Measurements from ENCODE around the gene ACADVL. TPM values are rescaled to one million over a fixed set of nuclear protein-coding genes. Genes with fewer than 3 reads are reported as not detected.

ACADVL gene
- total and polyA plus RNA-seq, 2 of the 4 experiments (the other 2 are of a cell fraction), result 139 to 752 TPM

DNA sequence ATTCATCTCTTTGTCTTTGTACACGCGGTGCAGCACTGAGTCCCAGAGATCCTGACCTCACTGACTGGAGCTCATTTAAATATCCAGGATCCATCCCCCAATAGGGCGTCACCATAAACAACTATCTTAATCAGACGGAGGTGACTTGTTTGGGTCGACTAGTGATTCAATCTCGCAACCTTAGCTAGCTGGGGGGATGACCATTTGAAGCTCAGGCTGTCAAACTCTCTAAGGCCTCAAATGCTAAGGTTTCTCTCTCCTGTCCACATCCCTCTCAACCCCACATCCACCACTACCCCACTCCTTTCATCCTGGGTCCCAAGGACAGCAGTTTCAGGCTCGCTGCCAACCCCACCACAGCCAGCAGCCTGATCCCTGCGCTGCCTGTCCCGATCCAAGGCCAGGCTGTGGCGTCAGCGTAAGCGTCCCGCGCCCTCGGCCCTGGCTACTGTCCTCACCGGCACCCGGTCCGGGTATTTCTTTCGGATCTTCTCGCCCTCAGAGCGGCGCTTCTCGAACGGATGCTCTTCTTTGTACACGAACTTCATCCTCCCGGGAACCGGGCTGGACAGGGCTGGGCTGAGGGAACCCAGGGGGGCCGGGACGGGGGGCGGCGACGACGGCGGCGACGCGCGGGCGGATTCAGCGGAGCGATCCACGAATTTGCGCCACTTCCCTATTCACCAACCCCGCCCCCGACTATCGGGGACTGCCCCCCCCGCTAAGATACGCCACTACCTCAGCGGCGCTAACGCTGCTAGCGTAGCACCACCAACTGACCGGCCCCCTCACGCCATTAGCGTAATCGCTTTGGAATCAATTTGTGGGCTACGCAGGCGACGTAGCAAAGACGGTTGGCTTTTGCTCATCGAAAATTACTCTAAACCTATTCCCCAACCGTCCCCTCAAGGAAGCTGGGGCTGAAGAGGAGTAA, 22.3 kb downstream of the ACADVL start, which contains the start of gene GABARAP:
Gene GABARAP (minus strand): TSS at position 667 of the 934 bp plus-strand sequence. CDS start 119 bp downstream, at position 548.
- no TSS peak for BruUV-seq (replicated peaks)
- peak within 1 kb of the TSS; percentile 95 for H3K27ac ChIP-seq (ENCODE audit: insufficient read depth, low read length)
- in situ Hi-C loops (cut with MboI; ENCODE audit: low sequenced_read_pairs) (loop anchor here (25.0 kb wide), 1 partner anchor 920 kb away; the partner anchor contains the start of genes PER1 and VAMP2), dilution Hi-C loops (cut with HindIII; ENCODE audit: low sequenced_read_pairs, unreplicated experiment) (no loop called here), intact Hi-C loops (cut with micrococcal nuclease) (no loop called here)
- peaks cover 8% of the 10 kb centered on the region for H3K4me1 ChIP-seq (ENCODE audit: control insufficient read depth, insufficient read depth, low read length)
- H2BK20ac ChIP-seq (ENCODE audit: low read depth, low read length), result peak within 1 kb of the TSS; percentile 75
- 1% methylated on average over 14 of the region's 62 CpGs; no CpG with 5 or more reads in 1 of the 2 experiments for WGBS, 2 experiments (ENCODE audit: extremely low coverage in 2 of 2, insufficient read length in 1 of 2)
- peak within 1 kb of the TSS; percentile 97 for H2BK120ac ChIP-seq (ENCODE audit: low read depth, low read length)
- peak within 1 kb of the TSS; percentile 98 for H2BK5ac ChIP-seq (ENCODE audit: low read depth, low read length, poor library complexity, severe bottlenecking)
- peaks cover 28% of the 10 kb centered on the region for H3K36me3 ChIP-seq (ENCODE audit: control insufficient read depth, insufficient read depth, low read length)
- no peaks in the 10 kb centered on the region for H3K9me3 ChIP-seq (ENCODE audit: control insufficient read depth, insufficient read depth, low read length)
- peak within 1 kb of the TSS; percentile 90 for H3K4me3 ChIP-seq (ENCODE audit: insufficient read depth, low read depth, low read length)
- ChIA-PET POLR2A (ENCODE audit: unreplicated experiment) (interaction anchor here (0.5 to 1.4 kb wide), 3 partner anchors 9 to 64 kb away, joined by 3 to 7 read pairs (median 4); partner anchors contain the start of gene CTDNEP1), CTCF (interaction anchor here (0.6 kb wide), 1 partner anchor 127 kb away, joined by 4 read pairs; the partner anchor contains the start of gene ASGR2)
- peak within 1 kb of the TSS; percentile 90 for H2AFZ ChIP-seq (replicated peaks; ENCODE audit: low read length, poor library complexity)
- peak within 1 kb of the TSS; percentile 80 to 100 for H4K8ac ChIP-seq (ENCODE audit: low read depth in 2 of 2, low read length in 2 of 2)
- peak within 1 kb of the TSS; percentile 99 for H3K4ac ChIP-seq (ENCODE audit: low read depth, low read length)
- H3K18ac ChIP-seq (ENCODE audit: low read depth, low read length), result peak within 1 kb of the TSS; percentile 99
- peak within 1 kb of the TSS; percentile 98 for H4K5ac ChIP-seq (ENCODE audit: low read depth, low read length)
- H3K14ac ChIP-seq (replicated peaks; ENCODE audit: low read depth, low read length), result peak within 1 kb of the TSS; percentile 100
- peak within 1 kb of the TSS; percentile 98 for H3K9ac ChIP-seq (ENCODE audit: low read depth, low read length)
- H2AK5ac ChIP-seq (ENCODE audit: low read depth, low read length), result peak within 1 kb of the TSS; percentile 96
- H2AK9ac ChIP-seq (replicated peaks; ENCODE audit: low read depth, low read length, poor library complexity), result peak within 1 kb of the TSS; percentile 100
- TF ChIP-seq, protein P1, sequence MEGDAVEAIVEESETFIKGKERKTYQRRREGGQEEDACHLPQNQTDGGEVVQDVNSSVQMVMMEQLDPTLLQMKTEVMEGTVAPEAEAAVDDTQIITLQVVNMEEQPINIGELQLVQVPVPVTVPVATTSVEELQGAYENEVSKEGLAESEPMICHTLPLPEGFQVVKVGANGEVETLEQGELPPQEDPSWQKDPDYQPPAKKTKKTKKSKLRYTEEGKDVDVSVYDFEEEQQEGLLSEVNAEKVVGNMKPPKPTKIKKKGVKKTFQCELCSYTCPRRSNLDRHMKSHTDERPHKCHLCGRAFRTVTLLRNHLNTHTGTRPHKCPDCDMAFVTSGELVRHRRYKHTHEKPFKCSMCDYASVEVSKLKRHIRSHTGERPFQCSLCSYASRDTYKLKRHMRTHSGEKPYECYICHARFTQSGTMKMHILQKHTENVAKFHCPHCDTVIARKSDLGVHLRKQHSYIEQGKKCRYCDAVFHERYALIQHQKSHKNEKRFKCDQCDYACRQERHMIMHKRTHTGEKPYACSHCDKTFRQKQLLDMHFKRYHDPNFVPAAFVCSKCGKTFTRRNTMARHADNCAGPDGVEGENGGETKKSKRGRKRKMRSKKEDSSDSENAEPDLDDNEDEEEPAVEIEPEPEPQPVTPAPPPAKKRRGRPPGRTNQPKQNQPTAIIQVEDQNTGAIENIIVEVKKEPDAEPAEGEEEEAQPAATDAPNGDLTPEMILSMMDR (conservative IDR thresholded peaks at IDR 0.05; ENCODE audit: low read depth, low read length), result no peak
- TF ChIP-seq, protein P2, sequence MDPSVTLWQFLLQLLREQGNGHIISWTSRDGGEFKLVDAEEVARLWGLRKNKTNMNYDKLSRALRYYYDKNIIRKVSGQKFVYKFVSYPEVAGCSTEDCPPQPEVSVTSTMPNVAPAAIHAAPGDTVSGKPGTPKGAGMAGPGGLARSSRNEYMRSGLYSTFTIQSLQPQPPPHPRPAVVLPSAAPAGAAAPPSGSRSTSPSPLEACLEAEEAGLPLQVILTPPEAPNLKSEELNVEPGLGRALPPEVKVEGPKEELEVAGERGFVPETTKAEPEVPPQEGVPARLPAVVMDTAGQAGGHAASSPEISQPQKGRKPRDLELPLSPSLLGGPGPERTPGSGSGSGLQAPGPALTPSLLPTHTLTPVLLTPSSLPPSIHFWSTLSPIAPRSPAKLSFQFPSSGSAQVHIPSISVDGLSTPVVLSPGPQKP (IDR thresholded peaks at IDR 0.05; ENCODE audit: borderline replicate concordance, low read depth, low read length), result 0 out of 2 replicates have a peak, but pooled peaks have one; percentile 21
- TF ChIP-seq, protein P3, sequence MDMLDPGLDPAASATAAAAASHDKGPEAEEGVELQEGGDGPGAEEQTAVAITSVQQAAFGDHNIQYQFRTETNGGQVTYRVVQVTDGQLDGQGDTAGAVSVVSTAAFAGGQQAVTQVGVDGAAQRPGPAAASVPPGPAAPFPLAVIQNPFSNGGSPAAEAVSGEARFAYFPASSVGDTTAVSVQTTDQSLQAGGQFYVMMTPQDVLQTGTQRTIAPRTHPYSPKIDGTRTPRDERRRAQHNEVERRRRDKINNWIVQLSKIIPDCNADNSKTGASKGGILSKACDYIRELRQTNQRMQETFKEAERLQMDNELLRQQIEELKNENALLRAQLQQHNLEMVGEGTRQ (IDR thresholded peaks at IDR 0.05; ENCODE audit: low read depth, low read length), result peak; percentile 63
- TF ChIP-seq MAZ (IDR thresholded peaks at IDR 0.05; ENCODE audit: borderline replicate concordance, low read depth, low read length), result peak; percentile 88
- TF ChIP-seq FOS (IDR thresholded peaks at IDR 0.05; ENCODE audit: low read depth, low read length), result peak; percentile 5; the same call in 1 of the 2 replicates
- TF ChIP-seq MAFK (IDR thresholded peaks at IDR 0.05; ENCODE audit: low read depth, low read length), result no peak
- no peak for TF ChIP-seq SMC3 (IDR thresholded peaks at IDR 0.05; ENCODE audit: low read depth, low read length)
- TF ChIP-seq POLR2A (IDR thresholded peaks at IDR 0.05; ENCODE audit: low read depth, low read length), result peak; percentile 82; the same call in 1 of the 2 replicates
- TF ChIP-seq CHD1 (IDR thresholded peaks at IDR 0.05; ENCODE audit: low read depth, low read length), result no peak
- 0 out of 2 replicates have a peak, but pooled peaks have one; percentile 53 for TF ChIP-seq BHLHE40 (IDR thresholded peaks at IDR 0.05; ENCODE audit: low read depth, low read length)
- 0 out of 2 replicates have a peak, but pooled peaks cover 2% of the 10 kb centered on the region for H3K9me1 ChIP-seq (ENCODE audit: insufficient read depth, low read length)
- H2BK15ac ChIP-seq (ENCODE audit: low read depth, low read length), result peak within 1 kb of the TSS; percentile 93; the same call in 1 of the 3 replicates
- peak within 1 kb of the TSS; percentile 98 for H4K91ac ChIP-seq (ENCODE audit: insufficient read depth, low read depth, low read length)
- peak; percentile 54 for ATAC-seq (ENCODE audit: low read depth)
- H3K56ac ChIP-seq (ENCODE audit: extremely low read depth, insufficient read depth, low read length), result peak within 1 kb of the TSS; percentile 99
- H3K4me2 ChIP-seq (ENCODE audit: low read depth, low read length), result peak within 1 kb of the TSS; percentile 95
- peak within 1 kb of the TSS; percentile 99 for H3K23ac ChIP-seq (ENCODE audit: low read depth, low read length)
- DNase-seq, result peak; percentile 90
- peaks cover 13% of the 10 kb centered on the region for H4K20me1 ChIP-seq (ENCODE audit: insufficient read depth, low read length)
- no peaks in the 10 kb centered on the region for H3K27me3 ChIP-seq (ENCODE audit: control insufficient read depth, insufficient read depth, low read length)
- peaks cover 13 to 52% of the 10 kb centered on the region in 2 experiments for H3K79me1 ChIP-seq (ENCODE audit: low read depth in 1 of 2, low read length in 2 of 2)

All from IMR-90 (cell line).